ENCODE data around the gene EMID1.

EMID1 gene

GRCh38 chr22:29267858-29268510, 62.3 kb downstream of the EMID1 start, which contains the start of the genes EWSR1 and RHBDD3:
Gene EWSR1 (plus strand): TSS chr22:29268268. CDS start chr22:29268337, 69 bp downstream.
Gene RHBDD3 (minus strand): TSS chr22:29267981. CDS start chr22:29265626, 2,355 bp downstream.
- TF ChIP-seq CTCF (IDR thresholded peaks at IDR 0.05): no peak

GRCh38 chr22:29268511-29269229, 63.0 kb downstream of the EMID1 start:
- no peak for TF ChIP-seq CTCF (IDR thresholded peaks at IDR 0.05)

- TF ChIP-seq CTCF (IDR thresholded peaks at IDR 0.05): no peak
These were observed 63.5 kb downstream of the EMID1 start for GRCh38 chr22:29269230-29269604.

- TF ChIP-seq CTCF (IDR thresholded peaks at IDR 0.05): no peak
These were observed 64.2 kb downstream of the EMID1 start for GRCh38 chr22:29269731-29270474.

GRCh38 chr22:29270475-29271271, 65.0 kb downstream of the EMID1 start:
- TF ChIP-seq CTCF (IDR thresholded peaks at IDR 0.05): no peak

- no peak for TF ChIP-seq CTCF (IDR thresholded peaks at IDR 0.05)
These were observed 66.9 kb downstream of the EMID1 start for GRCh38 chr22:29272624-29273023.

- TF ChIP-seq CTCF (IDR thresholded peaks at IDR 0.05): no peak
These were observed 69.5 kb downstream of the EMID1 start for GRCh38 chr22:29275167-29275566.

Measured in LNCAP (cell line).